Measurements from ENCODE around the gene VAPA. TPM values are rescaled to one million over a fixed set of nuclear protein-coding genes. Genes with fewer than 3 reads are reported as not detected.

VAPA gene
- polyA plus RNA-seq, 3 donors = 106 to 393 (median 334) TPM

DNA sequence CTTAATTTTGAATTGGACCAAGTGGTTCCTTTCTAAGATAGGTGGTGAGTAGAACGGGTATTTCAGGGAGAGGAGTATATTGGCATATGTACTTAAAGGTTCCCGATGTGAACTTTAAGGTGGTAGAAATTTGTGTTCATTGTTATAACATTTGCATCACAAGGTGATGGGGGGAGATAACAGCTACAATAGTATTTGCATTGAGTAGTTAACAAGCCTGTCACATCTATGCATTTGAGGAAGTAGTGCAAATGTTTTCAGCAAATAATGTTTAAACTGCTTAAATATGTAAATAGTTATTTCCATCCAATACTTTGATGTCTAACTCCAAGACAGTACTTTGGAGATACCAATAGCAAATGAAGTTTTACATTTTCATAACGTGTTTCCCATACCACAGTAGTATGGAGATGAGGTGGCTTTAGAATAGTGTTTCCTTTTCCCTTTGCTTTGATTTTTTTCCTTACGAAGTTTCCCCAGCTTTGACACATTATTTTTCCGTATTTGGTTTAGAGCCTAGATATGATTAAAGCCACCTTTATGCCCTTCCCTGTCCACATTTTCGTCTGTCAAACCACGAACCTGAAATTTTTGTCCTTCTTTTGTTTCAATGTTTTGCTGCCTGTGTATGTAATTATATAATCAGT is 46.6 kb downstream of the VAPA start:
- H3K27ac ChIP-seq (ENCODE audit: low read depth in 1 of 2, low read length in 2 of 2) = no peak overlapping the region
- peaks cover 6 to 18% of the 10 kb centered on the region in 2 donors for H3K36me3 ChIP-seq (replicated peaks in 1 of 2; ENCODE audit: control insufficient read depth in 1 of 2, insufficient read depth in 2 of 2, low read length in 2 of 2)
- H3K9ac ChIP-seq (ENCODE audit: insufficient read depth, low read length, poor library complexity, severe bottlenecking) = no peak overlapping the region
- peaks cover 0 to 7% of the 10 kb centered on the region in 2 donors for H3K27me3 ChIP-seq (ENCODE audit: control insufficient read depth in 2 of 2, insufficient read depth in 2 of 2, low read length in 2 of 2)
- H3K4me1 ChIP-seq (ENCODE audit: control insufficient read depth in 1 of 2, insufficient read depth in 2 of 2, low read length in 2 of 2) = no peaks in the 10 kb centered on the region
- no peak for TF ChIP-seq CTCF (IDR thresholded peaks at IDR 0.05)
- H3K4me2 ChIP-seq (replicated peaks; ENCODE audit: extremely low read depth, low read length, poor library complexity, severe bottlenecking) = no peak overlapping the region
- no peaks in the 10 kb centered on the region for H3K9me3 ChIP-seq (replicated peaks in 1 of 2; ENCODE audit: control insufficient read depth in 1 of 2, insufficient read depth in 1 of 2, low read length in 2 of 2)
- H3K4me1 Mint-ChIP-seq = peaks cover 5% of the 10 kb centered on the region
- H4K20me1 ChIP-seq (ENCODE audit: insufficient read depth, low read length) = peaks cover 26% of the 10 kb centered on the region
- H3K27me3 Mint-ChIP-seq (ENCODE audit: low read depth in 3 of 3) = peaks cover 7 to 11% (median 9%) of the 10 kb centered on the region in 3 donors
- DNase-seq = no peak
- H2AFZ ChIP-seq (ENCODE audit: insufficient read depth, low read depth, low read length, poor library complexity, severe bottlenecking) = no peak overlapping the region
- H3K4me3 ChIP-seq (replicated peaks in 1 of 3; ENCODE audit: low read depth in 2 of 3, low read length in 3 of 3) = no peak overlapping the region
- intact Hi-C loops (cut with micrococcal nuclease) = loop anchor here in 1 of 2 donors (10.0 kb wide), 1 partner anchor 1084 kb away; no protein-coding TSS in a partner anchor
- H3K9me3 Mint-ChIP-seq = no peaks in the 10 kb centered on the region
- H3K79me2 ChIP-seq (ENCODE audit: insufficient read depth, low read length) = no peaks in the 10 kb centered on the region
- WGBS (ENCODE audit: insufficient coverage) = 57% methylated on average over 1 of the region's 7 CpGs
- no peak overlapping the region for H3K4me3 Mint-ChIP-seq
- no peak overlapping the region for H3K27ac Mint-ChIP-seq
- H3K36me3 Mint-ChIP-seq = peaks cover 16 to 18% of the 10 kb centered on the region in 2 donors

DNA sequence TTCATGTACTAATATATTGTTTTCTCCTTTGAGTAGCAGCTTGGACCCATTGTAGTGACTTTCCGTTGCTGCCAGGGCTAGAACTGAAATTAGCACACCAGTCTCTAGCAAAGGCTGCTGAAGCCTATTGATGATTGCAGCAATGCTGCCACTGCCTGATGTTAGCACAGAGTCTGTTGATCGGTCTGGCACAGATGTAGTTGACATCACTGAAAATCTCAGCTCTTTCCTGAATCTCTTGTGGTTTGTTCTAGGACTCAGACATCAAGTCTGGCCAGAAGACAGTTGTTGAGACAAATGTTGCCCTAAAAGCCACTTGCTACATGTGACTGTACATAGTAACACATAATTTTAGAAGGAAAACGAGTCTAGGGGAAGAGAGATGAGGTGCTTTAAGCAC is 47.2 kb downstream of the VAPA start:
- Mint-ChIP-seq H3K4me3 (no peak overlapping the region), H3K27ac (no peak overlapping the region), H3K27me3 (ENCODE audit: low read depth in 3 of 3) (peaks cover 7 to 11% (median 10%) of the 10 kb centered on the region in 3 donors), H3K9me3 (no peaks in the 10 kb centered on the region), H3K36me3 (peaks cover 11 to 14% of the 10 kb centered on the region in 2 donors), H3K4me1 (peaks cover 10% of the 10 kb centered on the region)
- Histone ChIP-seq H2AFZ (ENCODE audit: insufficient read depth, low read depth, low read length, poor library complexity, severe bottlenecking) (no peak overlapping the region), H3K4me3 (replicated peaks in 1 of 3; ENCODE audit: low read depth in 2 of 3, low read length in 3 of 3) (no peak overlapping the region), H3K9ac (ENCODE audit: insufficient read depth, low read length, poor library complexity, severe bottlenecking) (no peak overlapping the region), H3K27me3 (ENCODE audit: control insufficient read depth in 2 of 2, insufficient read depth in 2 of 2, low read length in 2 of 2) (peaks cover 0 to 7% of the 10 kb centered on the region in 2 donors), H4K20me1 (ENCODE audit: insufficient read depth, low read length) (peaks cover 21% of the 10 kb centered on the region), H3K79me2 (ENCODE audit: insufficient read depth, low read length) (no peaks in the 10 kb centered on the region), H3K36me3 (replicated peaks in 1 of 2; ENCODE audit: control insufficient read depth in 1 of 2, insufficient read depth in 2 of 2, low read length in 2 of 2) (peaks cover 0 to 12% of the 10 kb centered on the region in 2 donors), H3K27ac (ENCODE audit: low read depth in 1 of 2, low read length in 2 of 2) (no peak overlapping the region), H3K9me3 (replicated peaks in 1 of 2; ENCODE audit: control insufficient read depth in 1 of 2, insufficient read depth in 1 of 2, low read length in 2 of 2) (no peaks in the 10 kb centered on the region), H3K4me2 (replicated peaks; ENCODE audit: extremely low read depth, low read length, poor library complexity, severe bottlenecking) (no peak overlapping the region), H3K4me1 (ENCODE audit: control insufficient read depth in 1 of 2, insufficient read depth in 2 of 2, low read length in 2 of 2) (peaks cover 4% of the 10 kb centered on the region in 2 donors)
- TF ChIP-seq CTCF (IDR thresholded peaks at IDR 0.05) = no peak
- DNase-seq = no peak
- 6% methylated on average over 3 of the region's 3 CpGs for WGBS (ENCODE audit: insufficient coverage)
- intact Hi-C loops (cut with micrococcal nuclease) = loop anchor here in 1 of 2 donors (10.0 kb wide), 1 partner anchor 1084 kb away; no protein-coding TSS in a partner anchor

Data from CD14-positive monocyte (primary cell).